ENCODE measurements around the gene GGT6.
"Not testable (repeated sequence)": the region's sequence is repeated elsewhere in the genome, so short reads cannot be mapped to it uniquely, and the experiment has no call there.

Gene GGT6

GRCh38 chr17:4560421-4560820 is at the start of gene GGT6:
Gene GGT6, minus strand, starts transcription at chr17:4560577. Its CDS starts 56 bp downstream, at chr17:4560521.
- no peak for DNase-seq (ENCODE audit: low read depth, low spot score)

GRCh38 chr17:4610162-4610561 is 49.8 kb upstream of the GGT6 start:
- H3K27ac ChIP-seq: no peak overlapping the region
- no peak for DNase-seq (ENCODE audit: low read depth, low spot score)

More at GRCh38 chr17:4560421-4560820, at the start of gene GGT6:
- H3K27ac ChIP-seq: no peak within 1 kb of the TSS

- H3K27ac ChIP-seq: no peak overlapping the region
- no peak for DNase-seq (ENCODE audit: low read depth, low spot score)
Observed at GRCh38 chr17:4609761-4610160, 49.4 kb upstream of the GGT6 start.

- no peak overlapping the region for H3K27ac ChIP-seq
- no peak for DNase-seq (ENCODE audit: low read depth, low spot score)
Observed at GRCh38 chr17:4607773-4608187, 47.4 kb upstream of the GGT6 start.

GRCh38 chr17:4607261-4607741 is 46.9 kb upstream of the GGT6 start:
- H3K27ac ChIP-seq: no peak overlapping the region
- DNase-seq (ENCODE audit: low read depth, low spot score): no peak

- no peak for DNase-seq (ENCODE audit: low read depth, low spot score)
Observed at GRCh38 chr17:4605826-4606225, 45.4 kb upstream of the GGT6 start.

GRCh38 chr17:4604736-4605135 is 44.4 kb upstream of the GGT6 start:
- DNase-seq (ENCODE audit: low read depth, low spot score); H3K27ac ChIP-seq: not testable (repeated sequence)

More at GRCh38 chr17:4605826-4606225, 45.4 kb upstream of the GGT6 start:
- H3K27ac ChIP-seq: no peak overlapping the region

- DNase-seq (ENCODE audit: low read depth, low spot score): no peak
- no peak overlapping the region for H3K27ac ChIP-seq
Observed at GRCh38 chr17:4604111-4604644, 43.8 kb upstream of the GGT6 start.

GRCh38 chr17:4602041-4602440 is 41.7 kb upstream of the GGT6 start:
- H3K27ac ChIP-seq: no peak overlapping the region
- no peak for DNase-seq (ENCODE audit: low read depth, low spot score)

- DNase-seq (ENCODE audit: low read depth, low spot score): no peak
- no peak overlapping the region for H3K27ac ChIP-seq
Observed at GRCh38 chr17:4601326-4601725, 40.9 kb upstream of the GGT6 start.

GRCh38 chr17:4600563-4600962 is 40.2 kb upstream of the GGT6 start:
- DNase-seq (ENCODE audit: low read depth, low spot score): no peak
- no peak overlapping the region for H3K27ac ChIP-seq

GRCh38 chr17:4599505-4600281 is 39.3 kb upstream of the GGT6 start:
- H3K27ac ChIP-seq: no peak overlapping the region
- no peak for DNase-seq (ENCODE audit: low read depth, low spot score)

GRCh38 chr17:4598776-4599504 is 38.6 kb upstream of the GGT6 start:
- DNase-seq (ENCODE audit: low read depth, low spot score): no peak
- no peak overlapping the region for H3K27ac ChIP-seq

- DNase-seq (ENCODE audit: low read depth, low spot score): no peak
- no peak overlapping the region for H3K27ac ChIP-seq
Observed at GRCh38 chr17:4597975-4598374, 37.6 kb upstream of the GGT6 start.

- DNase-seq (ENCODE audit: low read depth, low spot score): no peak
- no peak overlapping the region for H3K27ac ChIP-seq
Observed at GRCh38 chr17:4596636-4597380, 36.4 kb upstream of the GGT6 start.

- H3K27ac ChIP-seq; DNase-seq (ENCODE audit: low read depth, low spot score): not testable (repeated sequence)
Observed at GRCh38 chr17:4595685-4596342, 35.4 kb upstream of the GGT6 start.

- no peak for DNase-seq (ENCODE audit: low read depth, low spot score)
- H3K27ac ChIP-seq: no peak overlapping the region
Observed at GRCh38 chr17:4594931-4595684, 34.7 kb upstream of the GGT6 start.

- no peak for DNase-seq (ENCODE audit: low read depth, low spot score)
- no peak overlapping the region for H3K27ac ChIP-seq
Observed at GRCh38 chr17:4594406-4594805, 34.0 kb upstream of the GGT6 start.

GRCh38 chr17:4593021-4593421 is 32.6 kb upstream of the GGT6 start:
- no peak overlapping the region for H3K27ac ChIP-seq
- no peak for DNase-seq (ENCODE audit: low read depth, low spot score)

Data from epithelial cell of prostate (primary cell).